HCT116 (cell line): ENCODE results near the gene MLKL. TPM values are rescaled to one million over a fixed set of nuclear protein-coding genes. Genes with fewer than 3 reads are reported as not detected.

Experiments used
- ATAC-seq: fragments of 200-7000 bp; cut with Tn5 transposase; 2 replicates; pipeline ENCODE4 v1.9.1; 2020; ENCODE audit warnings: mild to moderate bottlenecking, moderate library complexity
- BruUV-seq: library from RNA; stranded (reverse); fragments of 400-500 nt; replicated peaks from 2 replicates; lab custom pipeline; 2021; lab: Mats Ljungman, UMichigan
- CTCF ChIA-PET: fragments of 300-600 bp; sonication (Branson Sonifier 250); formaldehyde crosslinking; loops from one replicate; lab custom pipeline; 2021; ENCODE audit warnings: antibody characterized with exemption; lab: Charles Lee
- POLR2A ChIA-PET: fragments of 300-600, 350-600 bp; sonication (Branson Sonifier 250); formaldehyde crosslinking; loops from one replicate; lab custom pipeline; 2021; ENCODE audit warnings: antibody characterized with exemption; lab: Charles Lee
- RAD21 ChIA-PET, 2 experiments: fragments of 300-600 bp; sonication (Branson Sonifier 250); formaldehyde crosslinking; loops; one replicate each; lab custom pipeline; 2023; ENCODE audit warnings: low total read pairs in 2 of 2; ENCODE audit not compliant: uncharacterized antibody in 2 of 2, unreplicated experiment in 2 of 2, low non-redundant PET in 1 of 2; lab: Charles Lee
- DNase-seq: peaks from one replicate; pipeline ENCODE4 v3.0.0-alpha.2; 2010; ENCODE audit warnings: low read depth, low spot score
- H2AFZ ChIP-seq: fragments of 200-600 bp; shearing (Covaris generic), sonication (generic); 2 replicates; pipeline ENCODE4 v1.6.1; 2017; ENCODE audit warnings: low read depth, mixed run types, mixed read lengths, antibody characterized with exemption, low read length; ENCODE audit not compliant: poor library complexity, severe bottlenecking
- H3K27ac ChIP-seq: 2 replicates; pipeline ENCODE4 v1.5.1; 2012; ENCODE audit warnings: low read depth, low read length
- H3K27me3 ChIP-seq: fragments of 200-600 bp; sonication (generic); 2 replicates; pipeline ENCODE4 v1.6.1; 2016; ENCODE audit warnings: mixed run types, low read length, mixed read lengths; ENCODE audit not compliant: insufficient read depth
- H3K36me3 ChIP-seq, 2 experiments: fragments of 200-500 bp in 1 of 2; fragments of 200-600 bp in 1 of 2; sonication (Bioruptor generic) in 1 of 2; sonication (generic) in 1 of 2; 2 replicates each; pipeline versions ENCODE4 v1.5.1 to v1.6.1; 2014 to 2016; ENCODE audit warnings: low read length in 2 of 2, inconsistent platforms in 1 of 2, mixed read lengths in 1 of 2, mixed run types in 1 of 2; ENCODE audit not compliant: insufficient read depth in 2 of 2, control insufficient read depth in 1 of 2
- H3K4me1 ChIP-seq, 2 experiments: fragments of 200-600 bp in 1 of 2; sonication (generic) in 1 of 2; 2 replicates each; pipeline versions ENCODE4 v1.5.1 to v1.6.1; 2012 to 2017; ENCODE audit warnings: low read length in 2 of 2, inconsistent platforms in 1 of 2, mild to moderate bottlenecking in 1 of 2, mixed read lengths in 1 of 2, mixed run types in 1 of 2, moderate library complexity in 1 of 2; ENCODE audit not compliant: insufficient read depth in 2 of 2, control insufficient read depth in 1 of 2
- H3K4me2 ChIP-seq: fragments of 200-600 bp; sonication (generic); 2 replicates; pipeline ENCODE4 v1.6.1; 2017; ENCODE audit warnings: mixed run types, low read length, mixed read lengths
- H3K4me3 ChIP-seq, 2 experiments: fragments of 200-600 bp in 1 of 2; sonication (generic) in 1 of 2; replicated peaks in 1 of 2; 2 replicates each; pipeline ENCODE4 v1.5.1; 2011 to 2016; ENCODE audit warnings: low read length in 2 of 2, control low read depth in 1 of 2, low read depth in 1 of 2, mild to moderate bottlenecking in 1 of 2, mixed read lengths in 1 of 2, mixed run types in 1 of 2
- H3K79me2 ChIP-seq: fragments of 200-600 bp; sonication (generic); 2 replicates; pipeline ENCODE4 v1.6.1; 2017; ENCODE audit warnings: mild to moderate bottlenecking, mixed run types, low read length, moderate library complexity, mixed read lengths; ENCODE audit not compliant: insufficient read depth
- H3K9ac ChIP-seq: fragments of 200-600 bp; sonication (generic); 2 replicates; pipeline ENCODE4 v1.6.1; 2016; ENCODE audit warnings: low read length, mixed read lengths
- H3K9me2 ChIP-seq: fragments of 200-600 bp; sonication (generic), shearing (Covaris generic); 2 replicates; pipeline ENCODE4 v1.6.1; 2017; ENCODE audit warnings: mixed run types, mild to moderate bottlenecking, moderate library complexity; ENCODE audit not compliant: insufficient read depth
- H3K9me3 ChIP-seq, 2 experiments: fragments of 200-500 bp in 1 of 2; fragments of 200-600 bp in 1 of 2; sonication (Bioruptor generic) in 1 of 2; sonication (generic) in 1 of 2; 2 replicates each; pipeline ENCODE4 v1.6.1; 2014 to 2017; ENCODE audit warnings: low read length in 2 of 2, mixed read lengths in 2 of 2, inconsistent platforms in 1 of 2, low read depth in 1 of 2, mild to moderate bottlenecking in 1 of 2, mixed run types in 1 of 2, moderate library complexity in 1 of 2; ENCODE audit not compliant: control insufficient read depth in 1 of 2, insufficient read depth in 1 of 2
- H4K20me1 ChIP-seq: fragments of 200-600 bp; sonication (generic), shearing (Covaris generic); 2 replicates; pipeline ENCODE4 v1.6.1; 2017; ENCODE audit warnings: mixed run types, mild to moderate bottlenecking, moderate library complexity; ENCODE audit not compliant: insufficient read depth
- CBX3 ChIP-seq: IDR thresholded peaks from 2 replicates; pipeline ENCODE4 v1.6.1; 2012; ENCODE audit warnings: low read depth
- CEBPB ChIP-seq: IDR thresholded peaks from 2 replicates; pipeline ENCODE4 v1.6.1; 2012; ENCODE audit warnings: low read depth
- ELF1 ChIP-seq: IDR thresholded peaks from 2 replicates; pipeline ENCODE4 v1.6.1; 2012; ENCODE audit warnings: low read depth, borderline replicate concordance
- EZH2 ChIP-seq: fragments of 200-600 bp; sonication (generic); IDR thresholded peaks from 2 replicates; pipeline ENCODE4 v1.6.1; 2017; ENCODE audit warnings: antibody characterized with exemption, mixed run types
- EZH2phosphoT487 ChIP-seq: fragments of 200-600 bp; IDR thresholded peaks from 2 replicates; pipeline ENCODE4 v1.6.1; 2018; ENCODE audit warnings: antibody characterized with exemption, borderline replicate concordance
- FOSL1 ChIP-seq: IDR thresholded peaks from 2 replicates; pipeline ENCODE4 v1.6.1; 2012; ENCODE audit warnings: low read depth
- JUND ChIP-seq: IDR thresholded peaks from 2 replicates; pipeline ENCODE4 v1.6.1; 2012
- POLR2AphosphoS5 ChIP-seq: IDR thresholded peaks from 2 replicates; pipeline ENCODE4 v1.6.1; 2011; ENCODE audit warnings: mild to moderate bottlenecking, low read depth, low read length, moderate library complexity
- RAD21 ChIP-seq: IDR thresholded peaks from 2 replicates; pipeline ENCODE4 v1.6.1; 2012; ENCODE audit warnings: low read depth, mild to moderate bottlenecking
- SP1 ChIP-seq: IDR thresholded peaks from 2 replicates; pipeline ENCODE4 v1.6.1; 2012; ENCODE audit warnings: low read depth
- SRF ChIP-seq: IDR thresholded peaks from 2 replicates; pipeline ENCODE4 v1.6.1; 2012; ENCODE audit warnings: low read depth
- TCF7L2 ChIP-seq: IDR thresholded peaks from 2 replicates; pipeline ENCODE4 v1.7.0; 2011; ENCODE audit warnings: borderline replicate concordance, inconsistent platforms; ENCODE audit not compliant: insufficient read depth, insufficient read length; ENCODE audit errors: extremely low read depth
- YY1 ChIP-seq: IDR thresholded peaks from 2 replicates; pipeline ENCODE4 v1.6.1; 2011; ENCODE audit warnings: low read length, low read depth, moderate library complexity, mild to moderate bottlenecking; ENCODE audit not compliant: insufficient replicate concordance; ENCODE audit errors: extremely low read depth
- ZFX ChIP-seq: fragments of 450-650 bp; IDR thresholded peaks from 2 replicates; pipeline ENCODE4 v1.6.1; 2017
- intact Hi-C: fragments of 100-400 bp; cut with micrococcal nuclease; formaldehyde crosslinking; loops from 2 replicates; pipeline ENCODE4 v1.10.0; 2022
- total RNA-seq: library from RNA; stranded (reverse); gene quantifications from one replicate; pipeline ENCODE4 v1.2.1, GENCODE V29; 2021; ENCODE audit not compliant: unreplicated experiment
- TF ChIP-seq, protein P1 (sequence below): IDR thresholded peaks from 2 replicates; pipeline ENCODE4 v1.6.1; 2012; ENCODE audit warnings: low read depth
- TF ChIP-seq, protein P2 (sequence below): IDR thresholded peaks from 2 replicates; pipeline ENCODE4 v1.6.1; 2011; ENCODE audit warnings: mild to moderate bottlenecking, low read length, moderate library complexity; ENCODE audit not compliant: insufficient replicate concordance; ENCODE audit errors: extremely low read depth

Gene MLKL
- total RNA-seq, 1 experiment from 2014 or later: 8.3 TPM

DNA sequence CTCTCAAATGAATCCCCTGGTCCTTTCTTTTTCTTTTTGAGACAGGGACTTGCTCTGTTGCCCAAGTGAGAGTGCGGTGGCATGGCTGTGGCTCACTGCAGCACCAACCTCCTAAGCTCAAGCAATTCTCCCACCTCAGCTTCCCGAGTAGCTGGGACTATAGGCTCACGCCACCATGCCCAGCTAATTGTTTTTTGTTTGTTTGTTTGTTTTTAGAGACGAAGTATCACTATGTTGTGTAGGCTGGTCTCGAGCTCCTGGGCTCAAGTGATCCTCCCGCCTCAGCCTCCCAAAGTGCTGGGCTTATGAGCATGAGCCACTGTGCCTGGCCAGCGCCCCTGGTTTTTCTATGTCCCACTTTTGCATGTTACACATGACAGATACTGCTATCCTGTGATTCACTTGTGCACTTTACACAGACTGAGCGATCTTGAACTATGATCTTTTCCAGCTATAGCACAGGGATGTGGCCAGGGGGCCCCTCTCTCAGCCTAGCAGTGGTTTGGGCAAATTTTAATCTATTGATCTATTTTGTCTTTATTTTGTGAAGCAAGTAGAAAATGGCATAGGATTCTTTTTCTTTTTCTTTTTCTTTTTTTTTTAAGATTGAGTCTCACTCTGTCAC, 31.3 kb upstream of the MLKL start (continued):
- TF ChIP-seq SRF (no peak), EZH2phosphoT487 (no peak), ELF1 (no peak), EZH2 (no peak), POLR2AphosphoS5 (no peak), FOSL1 (no peak), RAD21 (no peak), TCF7L2 (no peak), SP1 (no peak)

DNA sequence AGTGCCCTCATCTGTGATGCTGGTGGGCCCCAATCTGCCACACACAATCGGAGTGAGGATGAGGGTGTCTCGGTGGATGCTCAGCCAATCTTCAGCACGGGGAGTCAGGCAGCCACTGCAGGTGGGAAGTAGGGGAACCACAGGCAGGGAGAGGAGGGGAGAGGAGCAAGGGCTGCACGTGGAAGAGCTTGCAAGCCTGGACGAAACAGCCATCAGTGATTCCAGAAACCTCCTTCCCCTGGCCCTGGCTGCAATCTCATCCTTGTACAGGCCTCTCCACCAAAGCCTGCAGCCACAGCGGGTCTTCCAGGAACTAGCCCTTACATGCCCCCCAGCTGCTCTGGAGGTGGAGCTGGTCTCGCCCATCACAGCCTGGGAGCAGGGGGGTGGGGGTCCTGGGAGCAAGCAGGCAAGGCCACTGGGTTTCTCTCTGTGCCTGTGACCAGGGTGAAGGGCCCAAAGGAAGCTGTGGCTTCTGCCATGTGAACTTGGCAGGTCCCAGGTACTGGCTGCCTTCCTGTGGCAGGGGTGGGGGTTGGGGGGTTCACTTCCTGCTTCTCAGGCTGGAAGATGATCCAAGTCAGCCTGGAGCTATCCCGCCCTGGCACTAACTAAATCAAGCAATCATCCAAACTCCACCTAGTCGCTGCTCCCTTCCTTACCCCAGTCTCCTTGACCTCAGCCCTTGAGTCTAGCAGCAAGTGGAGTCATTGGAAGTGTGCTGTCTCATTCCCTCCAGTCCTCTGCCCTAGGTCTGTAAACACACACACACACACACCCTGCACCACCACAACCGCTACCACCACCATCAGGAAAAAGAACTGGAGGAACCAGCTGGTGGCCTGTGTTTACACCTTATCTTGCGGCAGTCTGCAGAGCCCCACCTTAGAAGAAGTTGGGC, 29.4 kb upstream of the MLKL start:
- H3K79me2 ChIP-seq: no peaks in the 10 kb centered on the region
- BruUV-seq: no TSS peak
- ChIA-PET RAD21 (no interaction called here), POLR2A (interaction anchor here (1.8 kb wide), 1 partner anchor 8 kb away, joined by 6 read pairs; no protein-coding TSS in a partner anchor), CTCF (no interaction called here)
- ATAC-seq (peak; percentile 20; the same call in 1 of the 2 replicates), DNase-seq (no peak)
- H4K20me1 ChIP-seq: no peaks in the 10 kb centered on the region
- H3K9me3 ChIP-seq: peaks cover 4 to 8% of the 10 kb centered on the region in 2 experiments; a peak in 2 of 4 replicates
- H3K4me1 ChIP-seq: peaks cover 5 to 9% of the 10 kb centered on the region in 2 experiments; a peak in 2 of 4 replicates
- no peaks in the 10 kb centered on the region for H3K27me3 ChIP-seq
- H2AFZ ChIP-seq: no peak overlapping the region
- no peak overlapping the region for H3K4me2 ChIP-seq
- H3K9me2 ChIP-seq: no peaks in the 10 kb centered on the region
- no peak overlapping the region for H3K4me3 ChIP-seq
- intact Hi-C loops: no loop called here
- no peak overlapping the region for H3K27ac ChIP-seq
- H3K9ac ChIP-seq: no peak overlapping the region
- H3K36me3 ChIP-seq: no peaks in the 10 kb centered on the region
- TF ChIP-seq CEBPB (no peak), CBX3 (no peak), SRF (no peak), POLR2AphosphoS5 (no peak), FOSL1 (no peak), ZFX (no peak), TCF7L2 (no peak), RAD21 (no peak), JUND (no peak), YY1 (no peak)
- TF ChIP-seq, protein P1, sequence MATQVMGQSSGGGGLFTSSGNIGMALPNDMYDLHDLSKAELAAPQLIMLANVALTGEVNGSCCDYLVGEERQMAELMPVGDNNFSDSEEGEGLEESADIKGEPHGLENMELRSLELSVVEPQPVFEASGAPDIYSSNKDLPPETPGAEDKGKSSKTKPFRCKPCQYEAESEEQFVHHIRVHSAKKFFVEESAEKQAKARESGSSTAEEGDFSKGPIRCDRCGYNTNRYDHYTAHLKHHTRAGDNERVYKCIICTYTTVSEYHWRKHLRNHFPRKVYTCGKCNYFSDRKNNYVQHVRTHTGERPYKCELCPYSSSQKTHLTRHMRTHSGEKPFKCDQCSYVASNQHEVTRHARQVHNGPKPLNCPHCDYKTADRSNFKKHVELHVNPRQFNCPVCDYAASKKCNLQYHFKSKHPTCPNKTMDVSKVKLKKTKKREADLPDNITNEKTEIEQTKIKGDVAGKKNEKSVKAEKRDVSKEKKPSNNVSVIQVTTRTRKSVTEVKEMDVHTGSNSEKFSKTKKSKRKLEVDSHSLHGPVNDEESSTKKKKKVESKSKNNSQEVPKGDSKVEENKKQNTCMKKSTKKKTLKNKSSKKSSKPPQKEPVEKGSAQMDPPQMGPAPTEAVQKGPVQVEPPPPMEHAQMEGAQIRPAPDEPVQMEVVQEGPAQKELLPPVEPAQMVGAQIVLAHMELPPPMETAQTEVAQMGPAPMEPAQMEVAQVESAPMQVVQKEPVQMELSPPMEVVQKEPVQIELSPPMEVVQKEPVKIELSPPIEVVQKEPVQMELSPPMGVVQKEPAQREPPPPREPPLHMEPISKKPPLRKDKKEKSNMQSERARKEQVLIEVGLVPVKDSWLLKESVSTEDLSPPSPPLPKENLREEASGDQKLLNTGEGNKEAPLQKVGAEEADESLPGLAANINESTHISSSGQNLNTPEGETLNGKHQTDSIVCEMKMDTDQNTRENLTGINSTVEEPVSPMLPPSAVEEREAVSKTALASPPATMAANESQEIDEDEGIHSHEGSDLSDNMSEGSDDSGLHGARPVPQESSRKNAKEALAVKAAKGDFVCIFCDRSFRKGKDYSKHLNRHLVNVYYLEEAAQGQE: no peak
- TF ChIP-seq, protein P2, sequence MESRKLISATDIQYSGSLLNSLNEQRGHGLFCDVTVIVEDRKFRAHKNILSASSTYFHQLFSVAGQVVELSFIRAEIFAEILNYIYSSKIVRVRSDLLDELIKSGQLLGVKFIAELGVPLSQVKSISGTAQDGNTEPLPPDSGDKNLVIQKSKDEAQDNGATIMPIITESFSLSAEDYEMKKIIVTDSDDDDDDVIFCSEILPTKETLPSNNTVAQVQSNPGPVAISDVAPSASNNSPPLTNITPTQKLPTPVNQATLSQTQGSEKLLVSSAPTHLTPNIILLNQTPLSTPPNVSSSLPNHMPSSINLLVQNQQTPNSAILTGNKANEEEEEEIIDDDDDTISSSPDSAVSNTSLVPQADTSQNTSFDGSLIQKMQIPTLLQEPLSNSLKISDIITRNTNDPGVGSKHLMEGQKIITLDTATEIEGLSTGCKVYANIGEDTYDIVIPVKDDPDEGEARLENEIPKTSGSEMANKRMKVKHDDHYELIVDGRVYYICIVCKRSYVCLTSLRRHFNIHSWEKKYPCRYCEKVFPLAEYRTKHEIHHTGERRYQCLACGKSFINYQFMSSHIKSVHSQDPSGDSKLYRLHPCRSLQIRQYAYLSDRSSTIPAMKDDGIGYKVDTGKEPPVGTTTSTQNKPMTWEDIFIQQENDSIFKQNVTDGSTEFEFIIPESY: no peak
